ENCODE results near the gene ARSI. TPM values are rescaled to one million over a fixed set of nuclear protein-coding genes. Genes with fewer than 3 reads are reported as not detected.

ARSI gene
- total and polyA plus RNA-seq, 2 of the 13 experiments (the other 11 are each of a cell fraction or from before 2014, with no cell fraction given), result 4.2 to 33.9 TPM

DNA sequence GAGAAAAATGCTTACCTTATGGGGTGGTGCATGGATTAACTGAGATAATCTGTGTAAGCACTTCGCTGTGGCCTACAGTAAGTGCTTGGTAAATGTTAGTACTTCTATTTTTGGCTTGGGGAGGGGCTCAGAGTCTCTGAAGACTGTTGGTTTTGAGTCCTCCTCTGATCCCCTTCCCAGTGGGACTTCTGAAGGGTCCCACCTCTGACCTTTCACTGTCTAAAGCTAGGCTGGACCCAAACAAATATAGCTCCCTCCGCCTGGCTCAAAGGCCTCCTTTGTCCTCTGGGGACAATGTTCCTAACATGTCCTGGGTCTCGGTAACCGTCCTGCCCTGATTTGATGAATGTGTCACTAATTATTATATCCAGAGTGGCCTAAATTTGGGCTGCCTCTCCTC, 47.9 kb downstream of the ARSI start (continued):
- TF ChIP-seq ZNF609 (CRISPR knock-in tag; IDR thresholded peaks at IDR 0.05; ENCODE audit: borderline replicate concordance) (0 out of 2 replicates have a peak, but pooled peaks have one; percentile 36), RBFOX2 (IDR thresholded peaks at IDR 0.05; ENCODE audit: low read depth, low read length) (no peak), ZNF543 (CRISPR knock-in tag; IDR thresholded peaks at IDR 0.05) (no peak), GATAD2A (CRISPR knock-in tag; IDR thresholded peaks at IDR 0.05) (0 out of 2 replicates have a peak, but pooled peaks have one; percentile 10), ZNF878 (CRISPR knock-in tag; IDR thresholded peaks at IDR 0.05) (no peak), ZNF512 (CRISPR knock-in tag; IDR thresholded peaks at IDR 0.05) (no peak), NR2F6 (IDR thresholded peaks at IDR 0.05) (peak; percentile 89), NR2F6 (CRISPR knock-in tag; IDR thresholded peaks at IDR 0.05) (peak; percentile 74), TCF7 (IDR thresholded peaks at IDR 0.05; ENCODE audit: low read depth) (peak; percentile 80), FOXA1 (IDR thresholded peaks at IDR 0.05) (no peak), FOXA1 (CRISPR knock-in tag; IDR thresholded peaks at IDR 0.05) (peak; percentile 18; the same call in 1 of the 2 replicates), ZNF788 (CRISPR knock-in tag; IDR thresholded peaks at IDR 0.05; ENCODE audit: borderline replicate concordance) (no peak), SOX13 (IDR thresholded peaks at IDR 0.05) (no peak), SOX13 (CRISPR knock-in tag; conservative IDR thresholded peaks at IDR 0.05 in 1 of 2, IDR thresholded peaks at IDR 0.05 in 1 of 2) (peak in 1 of 2 experiments; percentile 39; a peak in 2 of 4 replicates), ZNF263 (CRISPR knock-in tag; IDR thresholded peaks at IDR 0.05) (peak; percentile 72), ZSCAN21 (CRISPR knock-in tag; IDR thresholded peaks at IDR 0.05; ENCODE audit: borderline replicate concordance) (0 out of 2 replicates have a peak, but pooled peaks have one; percentile 35), ISL2 (CRISPR knock-in tag; IDR thresholded peaks at IDR 0.05) (peak; percentile 91)
- TF ChIP-seq, protein P1, sequence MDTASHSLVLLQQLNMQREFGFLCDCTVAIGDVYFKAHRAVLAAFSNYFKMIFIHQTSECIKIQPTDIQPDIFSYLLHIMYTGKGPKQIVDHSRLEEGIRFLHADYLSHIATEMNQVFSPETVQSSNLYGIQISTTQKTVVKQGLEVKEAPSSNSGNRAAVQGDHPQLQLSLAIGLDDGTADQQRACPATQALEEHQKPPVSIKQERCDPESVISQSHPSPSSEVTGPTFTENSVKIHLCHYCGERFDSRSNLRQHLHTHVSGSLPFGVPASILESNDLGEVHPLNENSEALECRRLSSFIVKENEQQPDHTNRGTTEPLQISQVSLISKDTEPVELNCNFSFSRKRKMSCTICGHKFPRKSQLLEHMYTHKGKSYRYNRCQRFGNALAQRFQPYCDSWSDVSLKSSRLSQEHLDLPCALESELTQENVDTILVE (CRISPR knock-in tag; IDR thresholded peaks at IDR 0.05), result no peak
- TF ChIP-seq, protein P2, sequence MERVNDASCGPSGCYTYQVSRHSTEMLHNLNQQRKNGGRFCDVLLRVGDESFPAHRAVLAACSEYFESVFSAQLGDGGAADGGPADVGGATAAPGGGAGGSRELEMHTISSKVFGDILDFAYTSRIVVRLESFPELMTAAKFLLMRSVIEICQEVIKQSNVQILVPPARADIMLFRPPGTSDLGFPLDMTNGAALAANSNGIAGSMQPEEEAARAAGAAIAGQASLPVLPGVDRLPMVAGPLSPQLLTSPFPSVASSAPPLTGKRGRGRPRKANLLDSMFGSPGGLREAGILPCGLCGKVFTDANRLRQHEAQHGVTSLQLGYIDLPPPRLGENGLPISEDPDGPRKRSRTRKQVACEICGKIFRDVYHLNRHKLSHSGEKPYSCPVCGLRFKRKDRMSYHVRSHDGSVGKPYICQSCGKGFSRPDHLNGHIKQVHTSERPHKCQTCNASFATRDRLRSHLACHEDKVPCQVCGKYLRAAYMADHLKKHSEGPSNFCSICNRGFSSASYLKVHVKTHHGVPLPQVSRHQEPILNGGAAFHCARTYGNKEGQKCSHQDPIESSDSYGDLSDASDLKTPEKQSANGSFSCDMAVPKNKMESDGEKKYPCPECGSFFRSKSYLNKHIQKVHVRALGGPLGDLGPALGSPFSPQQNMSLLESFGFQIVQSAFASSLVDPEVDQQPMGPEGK (CRISPR knock-in tag; IDR thresholded peaks at IDR 0.05), result peak; percentile 67
- TF ChIP-seq, protein P3, sequence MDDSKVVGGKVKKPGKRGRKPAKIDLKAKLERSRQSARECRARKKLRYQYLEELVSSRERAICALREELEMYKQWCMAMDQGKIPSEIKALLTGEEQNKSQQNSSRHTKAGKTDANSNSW (CRISPR knock-in tag; IDR thresholded peaks at IDR 0.05; ENCODE audit: borderline replicate concordance), result no peak
- TF ChIP-seq, protein P4, sequence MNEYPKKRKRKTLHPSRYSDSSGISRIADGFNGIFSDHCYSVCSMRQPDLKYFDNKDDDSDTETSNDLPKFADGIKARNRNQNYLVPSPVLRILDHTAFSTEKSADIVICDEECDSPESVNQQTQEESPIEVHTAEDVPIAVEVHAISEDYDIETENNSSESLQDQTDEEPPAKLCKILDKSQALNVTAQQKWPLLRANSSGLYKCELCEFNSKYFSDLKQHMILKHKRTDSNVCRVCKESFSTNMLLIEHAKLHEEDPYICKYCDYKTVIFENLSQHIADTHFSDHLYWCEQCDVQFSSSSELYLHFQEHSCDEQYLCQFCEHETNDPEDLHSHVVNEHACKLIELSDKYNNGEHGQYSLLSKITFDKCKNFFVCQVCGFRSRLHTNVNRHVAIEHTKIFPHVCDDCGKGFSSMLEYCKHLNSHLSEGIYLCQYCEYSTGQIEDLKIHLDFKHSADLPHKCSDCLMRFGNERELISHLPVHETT (CRISPR knock-in tag; conservative IDR thresholded peaks at IDR 0.05), result no peak
